Measurements from ENCODE around the gene FHAD1. TPM values are rescaled to one million over a fixed set of nuclear protein-coding genes. Genes with fewer than 3 reads are reported as not detected.

The FHAD1 gene
- total RNA-seq, 1 experiment from 2014 or later, result 3.5 TPM

DNA sequence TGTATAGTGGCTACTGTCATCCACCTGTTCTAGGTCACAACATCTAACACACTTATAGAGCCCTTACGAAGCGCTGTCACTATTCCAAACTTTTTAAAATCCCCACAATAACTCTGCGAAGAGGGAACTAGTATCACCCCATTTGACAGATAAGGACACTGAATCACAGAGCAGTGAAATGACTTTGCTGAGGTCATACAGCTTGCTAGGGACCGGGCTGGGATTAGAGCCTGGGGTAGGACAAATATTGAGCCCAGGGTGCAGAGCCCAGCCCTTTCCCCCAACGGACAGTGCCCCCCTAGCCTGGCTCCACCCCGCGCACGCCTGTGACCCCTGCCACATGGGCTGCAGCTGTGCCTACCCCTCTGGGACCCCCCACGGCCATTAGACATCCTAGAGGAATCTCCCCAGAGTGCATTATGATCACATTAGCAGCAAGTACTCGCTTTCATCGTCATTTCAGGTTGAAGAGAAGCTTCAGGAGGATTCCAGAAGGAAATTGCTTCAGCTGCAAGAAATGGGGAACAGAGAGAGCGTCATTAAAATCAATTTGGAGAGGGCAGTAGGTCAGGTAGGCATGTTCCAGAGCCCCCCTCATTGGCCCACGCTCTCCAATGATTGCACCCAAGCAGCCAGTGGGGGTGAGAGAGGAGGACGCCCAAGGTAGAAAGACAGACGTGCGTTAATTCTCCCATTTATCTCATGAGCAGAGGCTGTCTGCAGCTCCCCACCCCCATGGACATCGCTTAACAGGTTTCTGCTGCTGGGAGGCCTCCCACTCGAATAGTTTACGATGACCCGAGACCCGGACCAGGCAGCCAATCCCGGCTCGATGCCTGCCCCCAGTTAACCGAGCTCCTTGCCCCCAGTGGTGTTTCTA is 77.2 kb downstream of the FHAD1 start:
- Histone ChIP-seq H3K4me3 (replicated peaks in 1 of 2; ENCODE audit: low read depth in 1 of 2, low read length in 2 of 2) (no peak overlapping the region), H3K9ac (ENCODE audit: low read length) (0 out of 2 replicates have a peak overlapping the region, but pooled peaks have one; percentile 12), H3K27ac (ENCODE audit: low read depth, low read length) (no peak overlapping the region), H3K4me2 (ENCODE audit: low read length) (peak overlapping the region; percentile 42), H3K36me3 (ENCODE audit: control insufficient read depth in 1 of 2, insufficient read depth in 2 of 2, low read length in 2 of 2) (0 out of 4 replicates have a peak, but pooled peaks cover 0 to 3% of the 10 kb centered on the region in 2 experiments), H4K20me1 (ENCODE audit: insufficient read depth) (no peaks in the 10 kb centered on the region), H3K27me3 (ENCODE audit: insufficient read depth, low read length) (no peaks in the 10 kb centered on the region), H3K4me1 (ENCODE audit: control insufficient read depth in 1 of 2, insufficient read depth in 2 of 2, low read length in 2 of 2) (peaks cover 4 to 33% of the 10 kb centered on the region in 2 experiments), H3K9me2 (ENCODE audit: insufficient read depth) (no peaks in the 10 kb centered on the region), H2AFZ (ENCODE audit: low read depth, low read length, poor library complexity, severe bottlenecking) (no peak overlapping the region), H3K79me2 (ENCODE audit: insufficient read depth, low read length) (no peaks in the 10 kb centered on the region), H3K9me3 (ENCODE audit: control insufficient read depth in 1 of 2, insufficient read depth in 1 of 2, low read depth in 1 of 2, low read length in 2 of 2) (no peaks in the 10 kb centered on the region; a peak in 1 of 4 replicates)
- CTCF ChIA-PET, result interaction anchor here (0.5 to 2.8 kb wide), 25 partner anchors 8 to 196 kb away, joined by 3 to 48 read pairs (median 4); partner anchors contain the start of gene TMEM51
- RAD21 ChIA-PET (ENCODE audit: low non-redundant PET in 1 of 2, low total read pairs in 2 of 2, uncharacterized antibody in 2 of 2, unreplicated experiment in 2 of 2), result interaction anchor here (1.5 to 2.6 kb wide), 2 partner anchors 107 kb away, joined by 15 to 22 read pairs; no protein-coding TSS in a partner anchor
- POLR2A ChIA-PET, result no interaction called here
- DNase-seq (ENCODE audit: low read depth, low spot score) (no peak), ATAC-seq (no peak; the same call in 1 of the 2 replicates)
- TF ChIP-seq ZNF274 (IDR thresholded peaks at IDR 0.05; ENCODE audit: low read depth, low read length) (no peak), EZH2phosphoT487 (IDR thresholded peaks at IDR 0.05; ENCODE audit: borderline replicate concordance) (no peak)
- BruUV-seq (replicated peaks), result no TSS peak
- intact Hi-C loops (cut with micrococcal nuclease), result loop anchor here (1.0 to 5.0 kb wide), 4 partner anchors 41 to 177 kb away; no protein-coding TSS in a partner anchor

DNA sequence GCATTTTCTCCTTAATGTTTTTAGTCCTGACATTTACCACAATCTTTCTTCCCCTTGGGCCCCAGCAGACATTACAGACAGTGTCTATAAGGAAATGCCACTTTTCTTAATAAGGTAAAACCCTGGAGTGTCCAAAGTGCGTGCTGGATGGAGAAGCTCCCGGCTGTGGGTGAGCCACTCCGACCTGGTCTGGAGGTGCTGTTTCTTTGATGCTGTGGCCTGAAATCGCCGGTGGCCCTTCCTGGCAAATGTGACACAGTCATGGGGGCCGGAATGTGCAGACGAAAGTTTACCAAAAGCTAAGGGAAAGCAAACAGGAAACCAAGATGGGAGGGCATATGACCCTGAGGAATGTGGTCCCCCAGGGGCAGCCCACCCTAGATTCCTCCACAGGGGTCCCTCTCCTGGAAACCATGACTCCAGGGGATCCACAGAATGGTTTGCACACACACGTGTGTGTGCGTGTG is 77.9 kb downstream of the FHAD1 start:
- no peaks in the 10 kb centered on the region for H3K79me2 ChIP-seq (ENCODE audit: insufficient read depth, low read length)
- no peaks in the 10 kb centered on the region for H3K27me3 ChIP-seq (ENCODE audit: insufficient read depth, low read length)
- no peak overlapping the region for H3K27ac ChIP-seq (ENCODE audit: low read depth, low read length)
- ChIA-PET RAD21 (ENCODE audit: low non-redundant PET in 1 of 2, low total read pairs in 2 of 2, uncharacterized antibody in 2 of 2, unreplicated experiment in 2 of 2) (interaction anchor here in 1 of 2 experiments (2.6 kb wide), 1 partner anchor 107 kb away, joined by 22 read pairs; no protein-coding TSS in a partner anchor), POLR2A (no interaction called here), CTCF (interaction anchor here (0.5 to 2.8 kb wide), 6 partner anchors 14 to 170 kb away, joined by 3 to 48 read pairs (median 4); no protein-coding TSS in a partner anchor)
- ATAC-seq (no peak), DNase-seq (ENCODE audit: low read depth, low spot score) (no peak)
- H3K4me1 ChIP-seq (ENCODE audit: control insufficient read depth in 1 of 2, insufficient read depth in 2 of 2, low read length in 2 of 2), result peaks cover 4 to 33% of the 10 kb centered on the region in 2 experiments
- no peaks in the 10 kb centered on the region; a peak in 1 of 4 replicates for H3K9me3 ChIP-seq (ENCODE audit: control insufficient read depth in 1 of 2, insufficient read depth in 1 of 2, low read depth in 1 of 2, low read length in 2 of 2)
- H4K20me1 ChIP-seq (ENCODE audit: insufficient read depth), result no peaks in the 10 kb centered on the region
- no peak overlapping the region for H3K9ac ChIP-seq (ENCODE audit: low read length)
- H3K36me3 ChIP-seq (ENCODE audit: control insufficient read depth in 1 of 2, insufficient read depth in 2 of 2, low read length in 2 of 2), result 0 out of 4 replicates have a peak, but pooled peaks cover 0 to 3% of the 10 kb centered on the region in 2 experiments
- H3K4me2 ChIP-seq (ENCODE audit: low read length), result no peak overlapping the region
- BruUV-seq (replicated peaks), result no TSS peak
- intact Hi-C loops (cut with micrococcal nuclease), result loop anchor here (5.0 kb wide), 1 partner anchor 92 kb away; no protein-coding TSS in a partner anchor
- H3K9me2 ChIP-seq (ENCODE audit: insufficient read depth), result no peaks in the 10 kb centered on the region
- H3K4me3 ChIP-seq (replicated peaks in 1 of 2; ENCODE audit: low read depth in 1 of 2, low read length in 2 of 2), result no peak overlapping the region
- H2AFZ ChIP-seq (ENCODE audit: low read depth, low read length, poor library complexity, severe bottlenecking), result no peak overlapping the region
- TF ChIP-seq RAD21 (IDR thresholded peaks at IDR 0.05; ENCODE audit: low read depth), result no peak

Data from HCT116 (cell line).